Measurements from ENCODE around the gene ROCK1.

ROCK1 gene

DNA sequence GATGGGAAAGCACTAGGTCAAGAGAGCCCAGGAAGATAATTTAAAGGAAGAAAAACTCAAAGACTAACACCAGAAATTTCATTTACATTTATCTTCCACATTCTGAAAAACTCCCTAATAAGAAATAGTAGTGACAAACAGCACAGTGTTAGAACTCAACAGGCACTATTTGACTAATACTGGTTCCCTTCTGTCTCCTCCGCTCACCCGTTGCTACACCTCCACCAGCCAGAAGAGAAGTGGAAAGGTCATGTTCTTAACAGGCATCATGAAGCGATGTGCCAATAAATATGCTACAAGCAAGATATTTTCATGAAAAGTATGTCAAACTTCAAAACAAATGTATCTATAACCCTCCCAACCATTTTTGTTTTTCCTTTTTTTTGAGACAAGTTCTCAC lies 5.7 kb downstream of the ROCK1 start:
- no peak for DNase-seq

- no peak for DNase-seq
These were observed 10.4 kb downstream of the ROCK1 start for GRCh38 chr18:21101172-21101571.

- no peak for DNase-seq
These were observed 10.9 kb downstream of the ROCK1 start for GRCh38 chr18:21100678-21101077.

GRCh38 chr18:21100146-21100545 lies 11.5 kb downstream of the ROCK1 start:
- no peak for DNase-seq

DNA sequence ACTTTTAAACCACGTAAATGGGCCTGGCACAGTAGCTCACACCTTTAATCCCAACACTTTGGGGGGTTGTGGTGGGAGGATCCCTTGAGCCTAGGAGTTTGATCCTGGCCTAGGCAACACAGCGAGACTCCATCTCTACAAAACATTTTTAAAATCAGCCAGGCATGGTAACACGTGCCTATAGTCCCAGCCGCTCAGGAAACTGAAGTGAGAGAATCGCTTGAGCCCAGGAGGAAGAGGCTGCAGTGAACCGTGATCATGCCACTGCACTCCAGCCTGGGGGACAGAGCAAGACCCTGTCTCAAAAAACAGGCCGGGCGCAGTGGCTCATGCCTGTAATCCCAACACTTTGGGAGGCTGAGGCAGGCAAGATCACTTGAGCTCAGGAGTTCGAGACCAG lies 12.2 kb downstream of the ROCK1 start:
- no peak for DNase-seq

DNA sequence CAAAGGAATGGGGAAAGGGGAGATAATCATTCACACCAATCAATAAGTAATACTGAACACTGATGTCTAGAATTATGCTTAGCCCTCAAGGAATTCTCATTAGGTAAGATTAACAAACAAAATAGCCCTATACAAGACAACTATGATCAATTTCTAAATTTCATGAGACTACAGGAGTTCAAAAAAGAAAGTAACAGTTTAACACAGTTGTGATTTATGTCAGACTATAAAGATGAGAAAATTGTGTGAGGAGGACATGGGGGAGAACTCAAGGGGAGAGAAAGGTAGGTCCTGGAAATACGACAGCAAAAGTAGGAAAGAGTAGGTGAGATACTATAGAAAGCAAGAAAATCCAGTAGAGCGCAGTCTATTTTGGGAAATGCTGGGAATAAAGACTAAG lies 14.9 kb downstream of the ROCK1 start:
- DNase-seq = no peak

GRCh38 chr18:21093133-21093532 lies 18.5 kb downstream of the ROCK1 start:
- DNase-seq = no peak

- no peak for DNase-seq
These were observed 20.9 kb downstream of the ROCK1 start for GRCh38 chr18:21090680-21091079.

DNA sequence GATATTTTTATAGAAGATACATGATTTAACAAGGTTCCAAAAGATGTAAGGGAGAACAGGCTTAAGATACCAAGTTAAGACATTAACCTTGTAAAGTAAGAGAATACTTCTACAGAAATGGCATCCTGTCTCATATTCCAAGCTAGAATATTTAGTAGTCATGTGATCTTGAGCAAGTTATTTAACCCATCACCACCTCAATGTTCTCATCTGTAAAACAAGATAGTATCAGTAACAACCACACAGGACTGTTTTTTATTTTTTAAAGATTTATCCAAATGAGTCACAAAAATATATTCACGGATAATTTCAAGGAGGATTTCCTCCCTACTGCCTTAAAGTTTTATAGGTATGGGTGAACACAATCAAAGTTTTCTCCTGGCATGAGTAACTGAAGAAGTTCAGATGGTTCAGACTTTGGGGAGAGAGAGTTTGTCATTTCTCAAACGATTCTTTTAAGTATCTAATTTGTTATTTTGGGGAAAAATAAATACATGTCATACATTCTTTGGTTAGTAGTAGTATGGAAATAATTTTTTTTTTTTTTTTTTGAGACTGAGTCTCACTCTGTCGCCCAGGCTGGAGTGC lies 25.9 kb downstream of the ROCK1 start:
- DNase-seq = no peak

DNA sequence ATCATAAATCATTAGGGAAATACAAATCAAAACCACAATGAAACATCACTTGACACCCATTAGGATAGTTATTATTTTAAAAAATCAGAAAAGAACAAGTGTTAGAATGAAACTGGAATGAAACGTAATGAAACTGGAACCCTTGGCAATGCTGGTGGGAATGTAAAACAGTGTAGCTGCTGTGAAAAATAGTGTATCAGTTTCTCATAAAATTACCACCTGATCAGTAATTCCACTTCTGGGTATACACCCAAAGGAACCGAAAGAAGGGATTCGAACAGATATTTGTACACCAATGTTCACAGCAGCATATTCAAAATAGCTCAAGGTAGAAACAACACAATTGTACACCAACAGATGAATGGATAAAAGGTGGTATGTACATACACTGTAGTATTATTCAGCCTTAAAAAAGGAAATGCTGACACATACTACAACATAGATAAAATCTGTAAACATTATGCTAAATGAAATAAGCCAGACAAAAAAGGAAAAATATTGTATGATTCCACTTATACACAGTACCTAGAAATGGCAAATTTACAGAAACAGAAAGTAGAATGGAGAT lies 27.0 kb downstream of the ROCK1 start:
- no peak for DNase-seq

DNA sequence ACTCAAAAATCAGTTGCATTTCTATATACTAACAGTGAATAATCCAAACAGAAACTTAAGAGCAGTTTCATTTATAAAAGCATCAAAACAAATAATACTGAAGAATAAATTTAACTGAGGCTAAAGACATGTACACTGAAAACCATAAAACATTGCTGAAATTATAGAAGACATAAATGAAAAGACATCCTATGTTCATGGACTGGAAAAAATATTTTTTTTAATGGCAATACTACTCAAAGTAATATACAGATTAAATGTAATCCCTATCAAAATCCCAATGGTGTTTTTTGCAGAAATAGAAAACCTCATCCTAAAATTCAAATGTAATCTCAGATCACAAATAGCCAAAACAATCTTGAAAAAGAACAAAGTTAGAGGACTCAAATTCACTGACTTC lies 28.6 kb downstream of the ROCK1 start:
- DNase-seq = no peak

DNA sequence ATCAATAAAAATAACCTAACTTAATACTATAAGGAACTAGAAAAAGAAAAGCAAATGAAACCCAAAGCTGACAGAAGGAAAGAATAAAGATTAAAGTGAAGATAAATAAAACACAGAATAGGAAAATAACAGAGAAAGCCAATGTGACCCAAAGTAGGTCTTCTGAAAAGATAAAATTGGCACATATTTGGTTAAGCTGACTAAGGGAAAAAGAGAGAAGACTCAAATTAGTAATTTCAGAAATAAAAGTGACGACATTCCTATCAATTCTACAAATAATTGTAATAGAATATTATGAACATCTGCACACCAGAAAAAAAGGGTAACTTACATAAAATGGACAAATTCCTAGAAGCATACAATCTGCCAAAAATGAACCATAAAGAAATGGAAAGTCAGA lies 30.2 kb downstream of the ROCK1 start:
- DNase-seq = no peak

GRCh38 chr18:21080576-21080975 lies 31.0 kb downstream of the ROCK1 start:
- no peak for DNase-seq

DNA sequence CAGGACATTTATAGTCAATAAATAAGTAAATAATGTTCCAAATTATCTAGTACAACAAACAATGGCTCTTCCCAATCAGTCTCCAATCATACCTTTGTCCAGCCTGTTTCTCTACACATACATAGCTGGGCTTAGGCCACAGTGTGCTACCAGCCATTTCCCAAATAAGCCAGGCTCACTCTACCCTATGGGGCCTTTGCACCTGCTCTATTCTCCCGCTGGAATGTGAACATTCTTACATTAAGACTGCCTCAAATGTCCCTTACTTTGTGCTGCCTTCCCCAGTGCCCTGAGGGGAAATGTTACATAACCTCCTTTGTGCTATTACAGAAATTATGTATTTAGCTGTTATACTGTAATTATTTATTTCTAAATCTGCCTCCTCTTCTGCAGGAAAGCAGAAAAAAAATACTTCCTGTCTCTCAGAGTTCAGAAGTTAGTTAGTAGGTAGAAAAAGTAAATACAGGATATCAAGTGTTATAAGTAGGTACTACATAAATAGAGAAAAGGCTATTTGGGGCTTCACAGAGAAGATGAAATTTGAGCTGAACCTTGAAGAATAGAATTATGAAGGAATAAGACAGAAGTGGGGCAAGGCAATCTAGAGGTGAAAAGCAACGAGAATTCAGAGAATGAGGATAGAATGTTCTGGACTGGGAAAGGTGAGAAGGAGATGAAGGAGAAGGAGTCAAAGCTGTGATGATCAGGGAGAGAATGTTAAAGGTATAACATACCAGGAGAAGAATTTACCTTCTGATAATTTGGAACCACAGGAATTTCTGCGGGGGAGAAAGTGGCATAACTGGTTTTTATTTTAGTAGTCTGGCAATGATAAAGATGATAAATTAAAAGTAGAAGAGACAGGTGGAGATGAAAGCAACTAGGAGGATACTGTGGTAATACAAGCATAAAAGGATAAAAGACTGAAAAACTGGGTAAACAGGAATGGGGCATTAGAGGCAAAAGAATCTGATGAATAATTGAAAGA lies 37.0 kb downstream of the ROCK1 start:
- DNase-seq = no peak

DNA sequence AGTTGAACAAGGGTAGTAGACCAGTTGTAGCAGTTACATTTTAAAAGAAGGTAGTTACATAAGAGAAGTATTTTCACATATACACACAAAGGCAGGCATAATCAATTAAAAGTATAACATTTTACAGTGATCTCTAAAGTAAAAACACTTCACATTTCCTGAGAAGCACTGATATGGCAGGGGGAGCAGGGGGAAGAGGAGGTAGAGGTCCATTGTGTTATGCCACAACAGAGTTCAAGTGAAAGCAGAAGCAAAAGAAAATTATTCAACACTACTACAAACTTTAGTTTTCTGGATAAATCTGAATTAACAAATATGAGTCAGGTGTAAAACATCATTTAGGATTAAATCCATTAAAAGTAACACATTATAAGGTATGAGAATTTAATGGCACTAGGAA lies 38.4 kb downstream of the ROCK1 start:
- DNase-seq = no peak

- no peak for DNase-seq
These were observed 40.5 kb downstream of the ROCK1 start for GRCh38 chr18:21071071-21071470.

- no peak for DNase-seq
These were observed 42.1 kb downstream of the ROCK1 start for GRCh38 chr18:21069468-21069867.

- no peak for DNase-seq
These were observed 47.3 kb downstream of the ROCK1 start for GRCh38 chr18:21064347-21064746.

- DNase-seq = no peak
These were observed 48.6 kb downstream of the ROCK1 start for GRCh38 chr18:21063011-21063410.

DNA sequence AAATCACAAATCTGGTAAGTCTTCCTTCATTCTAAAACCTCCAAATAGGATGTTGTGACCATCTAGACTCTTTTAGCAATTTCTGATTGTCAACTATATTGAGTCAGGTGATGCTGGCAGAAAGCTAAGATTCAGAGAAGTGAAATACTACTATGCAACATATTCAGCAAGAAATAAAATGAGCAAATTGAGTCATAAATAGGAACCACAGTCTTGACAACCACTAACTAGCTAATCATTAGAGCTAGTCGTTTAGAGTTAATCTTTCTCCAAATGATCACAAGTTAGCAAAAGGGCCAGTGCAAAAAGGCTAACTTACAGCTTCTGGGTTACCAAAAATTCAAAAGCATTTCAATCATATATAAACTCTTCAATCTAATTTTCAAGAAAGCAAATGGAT lies 54.5 kb downstream of the ROCK1 start:
- DNase-seq = no peak

- no peak for DNase-seq
These were observed 55.1 kb downstream of the ROCK1 start for GRCh38 chr18:21056545-21056944.

GRCh38 chr18:21054252-21054821 lies 57.3 kb downstream of the ROCK1 start:
- DNase-seq = no peak

- no peak for DNase-seq
These were observed 58.5 kb downstream of the ROCK1 start for GRCh38 chr18:21053127-21053526.

DNA sequence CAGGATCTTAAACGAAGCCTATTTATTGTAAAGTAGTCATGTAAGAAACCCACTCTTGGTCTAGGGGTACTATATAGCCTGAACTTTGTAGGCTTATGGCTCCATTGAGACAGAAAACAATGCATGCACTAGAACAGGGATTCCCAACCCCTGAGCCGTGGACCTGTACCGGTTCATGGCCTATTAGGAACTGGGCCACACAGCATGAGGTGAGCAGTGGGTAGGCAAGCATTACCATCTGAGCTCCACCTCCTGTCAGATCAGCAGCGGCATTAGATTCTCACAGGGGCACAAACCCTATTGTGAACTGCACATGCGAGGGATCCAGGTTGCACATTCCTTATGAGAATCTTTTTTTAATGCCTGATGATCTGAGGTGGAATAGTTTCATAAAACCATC lies 59.2 kb downstream of the ROCK1 start:
- DNase-seq = no peak
